HepG2 (cell line): ENCODE measurements around the gene LHX1. TPM values are rescaled to one million over a fixed set of nuclear protein-coding genes. Genes with fewer than 3 reads are reported as not detected.

ENCODE experiments used
- EP300 ChIP-seq, 3 experiments: sonication (generic) in 1 of 3; formaldehyde crosslinking in 1 of 3; IDR thresholded peaks; 2 replicates each; pipeline versions ENCODE4 v1.5.1 to v1.6.1; 2011 to 2020; ENCODE audit warnings: low read depth in 2 of 3, low read length in 2 of 3, borderline replicate concordance in 1 of 3, improper control_type of control experiment in 1 of 3, mild to moderate bottlenecking in 1 of 3, missing genetic modification reagents in 1 of 3, moderate library complexity in 1 of 3
- MBNL3 ChIP-seq: fragments of 250-450 bp; sonication (Bioruptor Pico); conservative IDR thresholded peaks from 2 replicates; pipeline ENCODE4 v1.8.0; 2022; ENCODE audit warnings: mild to moderate bottlenecking, inconsistent platforms
- PCBP1 ChIP-seq: fragments of 200-400 bp; formaldehyde crosslinking; IDR thresholded peaks from 2 replicates; pipeline ENCODE4 v1.6.1; 2017; ENCODE audit warnings: mild to moderate bottlenecking, low read depth, low read length, borderline replicate concordance
- ZNF24 ChIP-seq: fragments of 450-650 bp; IDR thresholded peaks from 2 replicates; pipeline ENCODE4 v1.6.1; 2017; ENCODE audit warnings: antibody characterized with exemption, mild to moderate bottlenecking
- ZNF329 ChIP-seq: sonication (generic); formaldehyde crosslinking; IDR thresholded peaks from 2 replicates; pipeline ENCODE4 v1.9.0; 2021; ENCODE audit warnings: low read depth, mild to moderate bottlenecking, missing genetic modification reagents
- ZNF335 ChIP-seq: sonication (generic); formaldehyde crosslinking; IDR thresholded peaks from 2 replicates; pipeline ENCODE4 v1.4.0; 2020; ENCODE audit warnings: missing genetic modification reagents
- polyA plus RNA-seq, 8 experiments: library from polyadenylated mRNA; depleted of rRNA in 3 of 8; stranded (reverse) in 7 of 8; unstranded in 1 of 8; fragments of >200 nt; fragmentation: Illumina TruSeq in 4 of 8; extraction: Trizol in 4 of 8; gene quantifications; 2 replicates each; pipeline versions ENCODE4 v1.2.1 to v1.2.3, GENCODE V29; 2011 to 2016; ENCODE audit warnings: low read depth in 4 of 8, missing spikeins in 1 of 8, mixed read lengths in 1 of 8; ENCODE audit not compliant: insufficient read depth in 1 of 8
- total RNA-seq, 5 experiments: library from RNA; depleted of rRNA; stranded (reverse); fragments of >200 nt; fragmentation: Illumina TruSeq; extraction: Trizol; gene quantifications; 2 replicates each; pipeline ENCODE4 v1.2.3, GENCODE V29; 2016; ENCODE audit warnings: low read depth in 1 of 5
- TF ChIP-seq, protein P1 (sequence below): sonication (generic); formaldehyde crosslinking; IDR thresholded peaks from 2 replicates; pipeline ENCODE4 v1.4.0; 2020; ENCODE audit warnings: missing genetic modification reagents
- TF ChIP-seq, protein P2 (sequence below): IDR thresholded peaks from 2 replicates; pipeline ENCODE4 v1.6.1; 2016
- TF ChIP-seq, protein P3 (sequence below): sonication (generic); formaldehyde crosslinking; IDR thresholded peaks from 2 replicates; pipeline ENCODE4 v1.5.1; 2020; ENCODE audit warnings: mild to moderate bottlenecking, missing genetic modification reagents, moderate library complexity
- TF ChIP-seq, protein P4 (sequence below): sonication (generic); formaldehyde crosslinking; IDR thresholded peaks from 2 replicates; pipeline ENCODE4 v1.5.0; 2020; ENCODE audit warnings: mild to moderate bottlenecking, missing genetic modification reagents, borderline replicate concordance
- TF ChIP-seq, protein P5 (sequence below): sonication (generic); formaldehyde crosslinking; IDR thresholded peaks from 2 replicates; pipeline ENCODE4 v1.4.0; 2020; ENCODE audit warnings: mild to moderate bottlenecking, missing genetic modification reagents
- TF ChIP-seq, protein P6 (sequence below): sonication (generic); formaldehyde crosslinking; IDR thresholded peaks from 2 replicates; pipeline ENCODE4 v1.4.0; 2020; ENCODE audit warnings: missing genetic modification reagents

LHX1 gene
- total and polyA plus RNA-seq, 2 of the 13 experiments (the other 11 are each of a cell fraction or from before 2014, with no cell fraction given), result not detected

DNA sequence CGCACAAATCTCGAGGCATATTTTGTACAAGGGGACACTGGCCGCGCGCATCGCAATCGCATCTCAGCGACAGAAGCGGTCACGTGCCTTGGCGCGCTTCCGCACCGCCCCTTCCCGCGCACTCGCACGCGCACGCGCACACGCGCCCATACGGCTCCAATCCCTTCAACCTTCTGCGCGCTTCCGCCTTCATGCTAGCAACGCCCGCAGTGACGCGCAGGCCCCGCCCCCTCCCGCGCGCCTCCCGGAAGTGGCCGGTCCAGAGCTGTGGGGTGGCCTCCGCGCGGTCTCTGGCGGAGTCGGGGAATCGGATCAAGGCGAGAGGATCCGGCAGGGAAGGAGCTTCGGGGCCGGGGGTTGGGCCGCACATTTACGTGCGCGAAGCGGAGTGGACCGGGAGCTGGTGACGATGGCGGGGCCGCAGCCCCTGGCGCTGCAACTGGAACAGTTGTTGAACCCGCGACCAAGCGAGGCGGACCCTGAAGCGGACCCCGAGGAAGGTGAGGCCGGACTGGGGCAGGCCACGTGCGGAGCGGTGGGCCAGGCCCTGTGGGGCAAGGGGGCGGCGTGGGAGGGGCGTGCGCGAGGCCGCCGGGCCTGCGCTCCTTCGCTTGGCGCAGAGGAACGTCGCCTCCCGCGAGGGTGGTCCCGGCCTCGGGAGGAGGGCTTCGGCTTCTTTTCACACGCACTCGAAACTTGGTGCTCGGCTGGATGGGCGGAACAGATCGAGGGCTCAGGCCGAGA, 11.6 kb downstream of the LHX1 start, which contains the start of gene AATF (continued):
- TF ChIP-seq, protein P1, sequence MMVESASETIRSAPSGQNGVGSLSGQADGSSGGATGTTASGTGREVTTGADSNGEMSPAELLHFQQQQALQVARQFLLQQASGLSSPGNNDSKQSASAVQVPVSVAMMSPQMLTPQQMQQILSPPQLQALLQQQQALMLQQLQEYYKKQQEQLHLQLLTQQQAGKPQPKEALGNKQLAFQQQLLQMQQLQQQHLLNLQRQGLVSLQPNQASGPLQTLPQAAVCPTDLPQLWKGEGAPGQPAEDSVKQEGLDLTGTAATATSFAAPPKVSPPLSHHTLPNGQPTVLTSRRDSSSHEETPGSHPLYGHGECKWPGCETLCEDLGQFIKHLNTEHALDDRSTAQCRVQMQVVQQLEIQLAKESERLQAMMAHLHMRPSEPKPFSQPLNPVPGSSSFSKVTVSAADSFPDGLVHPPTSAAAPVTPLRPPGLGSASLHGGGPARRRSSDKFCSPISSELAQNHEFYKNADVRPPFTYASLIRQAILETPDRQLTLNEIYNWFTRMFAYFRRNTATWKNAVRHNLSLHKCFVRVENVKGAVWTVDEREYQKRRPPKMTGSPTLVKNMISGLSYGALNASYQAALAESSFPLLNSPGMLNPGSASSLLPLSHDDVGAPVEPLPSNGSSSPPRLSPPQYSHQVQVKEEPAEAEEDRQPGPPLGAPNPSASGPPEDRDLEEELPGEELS (CRISPR knock-in tag), result peak; percentile 74
- TF ChIP-seq PCBP1 (no peak), EP300 (IDR thresholded peaks at IDR 0.05; ENCODE audit: low read depth in 2 of 2, low read length in 2 of 2) (peak in 1 of 2 experiments; percentile 42; a peak in 1 of 4 replicates), EP300 (CRISPR knock-in tag; IDR thresholded peaks at IDR 0.05; ENCODE audit: borderline replicate concordance) (peak; percentile 27; the same call in 1 of the 2 replicates), MBNL3 (no peak), ZNF335 (peak; percentile 88), ZNF24 (peak; percentile 5; the same call in 1 of the 2 replicates), ZNF329 (peak; percentile 94)
- TF ChIP-seq, protein P2, sequence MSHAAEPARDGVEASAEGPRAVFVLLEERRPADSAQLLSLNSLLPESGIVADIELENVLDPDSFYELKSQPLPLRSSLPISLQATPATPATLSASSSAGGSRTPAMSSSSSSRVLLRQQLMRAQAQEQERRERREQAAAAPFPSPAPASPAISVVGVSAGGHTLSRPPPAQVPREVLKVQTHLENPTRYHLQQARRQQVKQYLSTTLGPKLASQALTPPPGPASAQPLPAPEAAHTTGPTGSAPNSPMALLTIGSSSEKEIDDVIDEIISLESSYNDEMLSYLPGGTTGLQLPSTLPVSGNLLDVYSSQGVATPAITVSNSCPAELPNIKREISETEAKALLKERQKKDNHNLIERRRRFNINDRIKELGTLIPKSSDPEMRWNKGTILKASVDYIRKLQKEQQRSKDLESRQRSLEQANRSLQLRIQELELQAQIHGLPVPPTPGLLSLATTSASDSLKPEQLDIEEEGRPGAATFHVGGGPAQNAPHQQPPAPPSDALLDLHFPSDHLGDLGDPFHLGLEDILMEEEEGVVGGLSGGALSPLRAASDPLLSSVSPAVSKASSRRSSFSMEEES (CRISPR knock-in tag), result peak; percentile 97
- TF ChIP-seq, protein P3, sequence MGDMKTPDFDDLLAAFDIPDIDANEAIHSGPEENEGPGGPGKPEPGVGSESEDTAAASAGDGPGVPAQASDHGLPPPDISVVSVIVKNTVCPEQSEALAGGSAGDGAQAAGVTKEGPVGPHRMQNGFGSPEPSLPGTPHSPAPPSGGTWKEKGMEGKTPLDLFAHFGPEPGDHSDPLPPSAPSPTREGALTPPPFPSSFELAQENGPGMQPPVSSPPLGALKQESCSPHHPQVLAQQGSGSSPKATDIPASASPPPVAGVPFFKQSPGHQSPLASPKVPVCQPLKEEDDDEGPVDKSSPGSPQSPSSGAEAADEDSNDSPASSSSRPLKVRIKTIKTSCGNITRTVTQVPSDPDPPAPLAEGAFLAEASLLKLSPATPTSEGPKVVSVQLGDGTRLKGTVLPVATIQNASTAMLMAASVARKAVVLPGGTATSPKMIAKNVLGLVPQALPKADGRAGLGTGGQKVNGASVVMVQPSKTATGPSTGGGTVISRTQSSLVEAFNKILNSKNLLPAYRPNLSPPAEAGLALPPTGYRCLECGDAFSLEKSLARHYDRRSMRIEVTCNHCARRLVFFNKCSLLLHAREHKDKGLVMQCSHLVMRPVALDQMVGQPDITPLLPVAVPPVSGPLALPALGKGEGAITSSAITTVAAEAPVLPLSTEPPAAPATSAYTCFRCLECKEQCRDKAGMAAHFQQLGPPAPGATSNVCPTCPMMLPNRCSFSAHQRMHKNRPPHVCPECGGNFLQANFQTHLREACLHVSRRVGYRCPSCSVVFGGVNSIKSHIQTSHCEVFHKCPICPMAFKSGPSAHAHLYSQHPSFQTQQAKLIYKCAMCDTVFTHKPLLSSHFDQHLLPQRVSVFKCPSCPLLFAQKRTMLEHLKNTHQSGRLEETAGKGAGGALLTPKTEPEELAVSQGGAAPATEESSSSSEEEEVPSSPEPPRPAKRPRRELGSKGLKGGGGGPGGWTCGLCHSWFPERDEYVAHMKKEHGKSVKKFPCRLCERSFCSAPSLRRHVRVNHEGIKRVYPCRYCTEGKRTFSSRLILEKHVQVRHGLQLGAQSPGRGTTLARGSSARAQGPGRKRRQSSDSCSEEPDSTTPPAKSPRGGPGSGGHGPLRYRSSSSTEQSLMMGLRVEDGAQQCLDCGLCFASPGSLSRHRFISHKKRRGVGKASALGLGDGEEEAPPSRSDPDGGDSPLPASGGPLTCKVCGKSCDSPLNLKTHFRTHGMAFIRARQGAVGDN (CRISPR knock-in tag), result peak; percentile 100
- TF ChIP-seq, protein P4, sequence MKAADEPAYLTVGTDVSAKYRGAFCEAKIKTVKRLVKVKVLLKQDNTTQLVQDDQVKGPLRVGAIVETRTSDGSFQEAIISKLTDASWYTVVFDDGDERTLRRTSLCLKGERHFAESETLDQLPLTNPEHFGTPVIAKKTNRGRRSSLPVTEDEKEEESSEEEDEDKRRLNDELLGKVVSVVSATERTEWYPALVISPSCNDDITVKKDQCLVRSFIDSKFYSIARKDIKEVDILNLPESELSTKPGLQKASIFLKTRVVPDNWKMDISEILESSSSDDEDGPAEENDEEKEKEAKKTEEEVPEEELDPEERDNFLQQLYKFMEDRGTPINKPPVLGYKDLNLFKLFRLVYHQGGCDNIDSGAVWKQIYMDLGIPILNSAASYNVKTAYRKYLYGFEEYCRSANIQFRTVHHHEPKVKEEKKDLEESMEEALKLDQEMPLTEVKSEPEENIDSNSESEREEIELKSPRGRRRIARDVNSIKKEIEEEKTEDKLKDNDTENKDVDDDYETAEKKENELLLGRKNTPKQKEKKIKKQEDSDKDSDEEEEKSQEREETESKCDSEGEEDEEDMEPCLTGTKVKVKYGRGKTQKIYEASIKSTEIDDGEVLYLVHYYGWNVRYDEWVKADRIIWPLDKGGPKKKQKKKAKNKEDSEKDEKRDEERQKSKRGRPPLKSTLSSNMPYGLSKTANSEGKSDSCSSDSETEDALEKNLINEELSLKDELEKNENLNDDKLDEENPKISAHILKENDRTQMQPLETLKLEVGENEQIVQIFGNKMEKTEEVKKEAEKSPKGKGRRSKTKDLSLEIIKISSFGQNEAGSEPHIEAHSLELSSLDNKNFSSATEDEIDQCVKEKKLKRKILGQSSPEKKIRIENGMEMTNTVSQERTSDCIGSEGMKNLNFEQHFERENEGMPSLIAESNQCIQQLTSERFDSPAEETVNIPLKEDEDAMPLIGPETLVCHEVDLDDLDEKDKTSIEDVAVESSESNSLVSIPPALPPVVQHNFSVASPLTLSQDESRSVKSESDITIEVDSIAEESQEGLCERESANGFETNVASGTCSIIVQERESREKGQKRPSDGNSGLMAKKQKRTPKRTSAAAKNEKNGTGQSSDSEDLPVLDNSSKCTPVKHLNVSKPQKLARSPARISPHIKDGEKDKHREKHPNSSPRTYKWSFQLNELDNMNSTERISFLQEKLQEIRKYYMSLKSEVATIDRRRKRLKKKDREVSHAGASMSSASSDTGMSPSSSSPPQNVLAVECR, result peak; percentile 96
- TF ChIP-seq, protein P5, sequence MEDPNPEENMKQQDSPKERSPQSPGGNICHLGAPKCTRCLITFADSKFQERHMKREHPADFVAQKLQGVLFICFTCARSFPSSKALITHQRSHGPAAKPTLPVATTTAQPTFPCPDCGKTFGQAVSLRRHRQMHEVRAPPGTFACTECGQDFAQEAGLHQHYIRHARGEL, result no peak; the same call in 1 of the 2 replicates
- TF ChIP-seq, protein P6, sequence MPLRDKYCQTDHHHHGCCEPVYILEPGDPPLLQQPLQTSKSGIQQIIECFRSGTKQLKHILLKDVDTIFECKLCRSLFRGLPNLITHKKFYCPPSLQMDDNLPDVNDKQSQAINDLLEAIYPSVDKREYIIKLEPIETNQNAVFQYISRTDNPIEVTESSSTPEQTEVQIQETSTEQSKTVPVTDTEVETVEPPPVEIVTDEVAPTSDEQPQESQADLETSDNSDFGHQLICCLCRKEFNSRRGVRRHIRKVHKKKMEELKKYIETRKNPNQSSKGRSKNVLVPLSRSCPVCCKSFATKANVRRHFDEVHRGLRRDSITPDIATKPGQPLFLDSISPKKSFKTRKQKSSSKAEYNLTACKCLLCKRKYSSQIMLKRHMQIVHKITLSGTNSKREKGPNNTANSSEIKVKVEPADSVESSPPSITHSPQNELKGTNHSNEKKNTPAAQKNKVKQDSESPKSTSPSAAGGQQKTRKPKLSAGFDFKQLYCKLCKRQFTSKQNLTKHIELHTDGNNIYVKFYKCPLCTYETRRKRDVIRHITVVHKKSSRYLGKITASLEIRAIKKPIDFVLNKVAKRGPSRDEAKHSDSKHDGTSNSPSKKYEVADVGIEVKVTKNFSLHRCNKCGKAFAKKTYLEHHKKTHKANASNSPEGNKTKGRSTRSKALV, result peak; percentile 88
